Vagina (tissue), 2 donors: ENCODE results near the gene ADK. TPM values are rescaled to one million over a fixed set of nuclear protein-coding genes. Genes with fewer than 3 reads are reported as not detected.
"Not testable (repeated sequence)": the region's sequence is repeated elsewhere in the genome, so short reads cannot be mapped to it uniquely, and the experiment has no call there.

Experiments used
- DNase-seq, 2 donors: peaks; one replicate each; pipeline ENCODE4 v3.0.0-alpha.2; 2017; ENCODE audit errors: extremely low spot score in 2 of 2
- H3K27ac ChIP-seq: fragments of 200-600 bp; sonication (generic); one replicate; pipeline ENCODE4 v1.5.1; 2019
- H3K27me3 ChIP-seq: fragments of 200-600 bp; sonication (generic); one replicate; pipeline ENCODE4 v1.5.1; 2019
- H3K36me3 ChIP-seq, 2 donors: fragments of 200-600 bp; sonication (generic); one replicate each; pipeline ENCODE4 v1.5.1; 2017 to 2019
- H3K4me1 ChIP-seq: fragments of 200-600 bp; sonication (generic); one replicate; pipeline ENCODE4 v1.5.1; 2019
- H3K4me3 ChIP-seq, 2 donors: fragments of 200-600 bp; sonication (generic); 1 replicate in 1 of 2; 2 replicates in 1 of 2; pipeline ENCODE4 v1.5.1; 2016 to 2019
- H3K9me3 ChIP-seq: fragments of 200-600 bp; sonication (generic); one replicate; pipeline ENCODE4 v1.5.1; 2019
- CTCF ChIP-seq, 3 experiments: fragments of 450-650 bp in 2 of 3; fragments of 200-600 bp in 1 of 3; sonication (generic) in 1 of 3; IDR thresholded peaks; one replicate each; pipeline ENCODE4 v1.5.1; 2017 to 2019; ENCODE audit warnings: antibody characterized with exemption in 3 of 3, mild to moderate bottlenecking in 2 of 3, moderate library complexity in 2 of 3
- POLR2A ChIP-seq, 2 donors: fragments of 450-650 bp; IDR thresholded peaks; one replicate each; pipeline ENCODE4 v1.6.1; 2017; ENCODE audit warnings: antibody characterized with exemption in 2 of 2, mild to moderate bottlenecking in 2 of 2, moderate library complexity in 2 of 2
- POLR2AphosphoS5 ChIP-seq, 2 donors: sonication (generic); formaldehyde crosslinking; IDR thresholded peaks; one replicate each; pipeline ENCODE4 v1.9.0; 2017; ENCODE audit warnings: antibody characterized with exemption in 2 of 2, mild to moderate bottlenecking in 2 of 2, low read depth in 1 of 2; ENCODE audit not compliant: insufficient read depth in 1 of 2
- intact Hi-C: fragments of 100-400 bp; cut with DNase I; formaldehyde crosslinking; loops from one replicate; pipeline ENCODE4 v1.15.1; 2023
- total RNA-seq: library from RNA; depleted of rRNA; stranded (reverse); fragments of >200 nt; gene quantifications from one replicate; pipeline ENCODE4 v1.2.3, GENCODE V29; 2016

Gene ADK
- total RNA-seq, 1 donor from 2014 or later: 46.2 TPM

DNA sequence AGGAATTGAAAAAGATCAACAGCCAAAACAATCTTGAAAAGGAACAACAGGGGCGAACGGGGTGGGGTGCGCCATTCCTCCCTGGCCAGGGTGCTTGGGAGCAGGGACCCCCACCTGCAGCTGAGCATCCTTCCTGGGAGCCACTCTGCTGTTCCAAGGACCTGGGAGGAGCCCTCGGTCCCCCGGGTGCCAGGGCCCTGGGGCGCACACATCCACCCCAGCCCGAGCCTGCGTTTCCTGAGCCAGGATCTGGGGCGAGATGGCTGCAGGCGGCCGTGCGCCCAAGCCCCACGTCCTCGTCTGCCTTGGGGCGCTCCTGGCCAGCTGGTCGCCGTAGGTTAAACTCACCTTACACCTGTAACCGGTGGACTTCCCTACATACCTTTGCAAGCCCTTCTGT is 11.0 kb upstream of the ADK start:
- H3K4me1 ChIP-seq: no peaks in the 10 kb centered on the region
- H3K27ac ChIP-seq: no peak overlapping the region
- peaks cover 3 to 30% of the 10 kb centered on the region in 2 donors for H3K36me3 ChIP-seq
- H3K9me3 ChIP-seq: no peaks in the 10 kb centered on the region
- intact Hi-C loops: no loop called here
- no peak for DNase-seq
- H3K4me3 ChIP-seq: no peak overlapping the region
- TF ChIP-seq POLR2A (IDR thresholded peaks at IDR 0.05) (no peak), CTCF (IDR thresholded peaks at IDR 0.05) (no peak)
- H3K27me3 ChIP-seq: no peaks in the 10 kb centered on the region

DNA sequence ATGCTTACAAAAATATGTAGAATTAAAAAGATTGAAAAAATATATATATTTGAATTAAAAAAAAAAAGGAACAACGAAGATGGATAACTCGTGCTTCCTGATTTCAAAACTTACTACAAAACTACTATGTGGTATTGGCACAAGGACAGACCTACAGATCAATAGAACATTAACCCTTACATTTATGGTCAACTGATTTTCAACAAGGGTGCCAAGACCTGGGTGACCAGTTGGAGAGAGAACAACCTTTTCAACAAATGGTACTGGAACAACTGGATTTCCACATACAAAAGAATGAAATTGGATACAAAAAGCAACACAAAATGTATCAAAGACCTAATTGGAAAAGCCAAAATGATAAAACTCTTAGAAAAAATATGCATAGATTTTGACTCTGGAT is 10.5 kb upstream of the ADK start:
- intact Hi-C loops: no loop called here
- no peak overlapping the region for H3K4me3 ChIP-seq
- TF ChIP-seq CTCF (IDR thresholded peaks at IDR 0.05) (no peak), POLR2AphosphoS5 (IDR thresholded peaks at IDR 0.05; ENCODE audit: insufficient read depth in 1 of 2, low read depth in 1 of 2) (no peak), POLR2A (IDR thresholded peaks at IDR 0.05) (no peak)
- H3K36me3 ChIP-seq: peaks cover 3 to 27% of the 10 kb centered on the region in 2 donors
- no peaks in the 10 kb centered on the region for H3K27me3 ChIP-seq
- H3K27ac ChIP-seq: no peak overlapping the region
- DNase-seq: no peak
- peaks cover 5% of the 10 kb centered on the region for H3K4me1 ChIP-seq
- no peaks in the 10 kb centered on the region for H3K9me3 ChIP-seq

DNA sequence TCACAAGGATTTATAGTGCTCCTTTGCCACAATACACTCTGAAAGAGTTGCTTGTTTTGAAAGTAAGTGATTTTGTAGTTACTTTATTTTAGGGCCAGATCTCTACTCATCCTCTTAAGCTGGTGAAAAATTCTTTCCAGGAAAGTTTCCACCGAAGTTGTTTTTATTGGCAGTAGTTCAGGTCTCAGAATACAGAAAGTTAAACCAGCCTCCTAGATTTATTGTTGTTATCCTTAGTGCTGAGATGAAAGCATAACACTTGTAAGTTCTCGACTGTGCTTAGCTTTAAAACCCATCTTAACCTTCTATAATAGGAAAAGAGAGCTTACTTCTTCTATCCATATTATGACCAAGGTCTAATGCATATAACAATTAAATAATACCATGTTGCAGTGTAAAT is 5.9 kb upstream of the ADK start:
- intact Hi-C loops: no loop called here
- Histone ChIP-seq H3K4me1 (peaks cover 36% of the 10 kb centered on the region), H3K27ac (peak overlapping the region; percentile 27), H3K27me3 (no peaks in the 10 kb centered on the region), H3K36me3 (no peaks in the 10 kb centered on the region), H3K9me3 (no peaks in the 10 kb centered on the region), H3K4me3 (no peak overlapping the region)
- TF ChIP-seq POLR2A (IDR thresholded peaks at IDR 0.05): no peak
- TF ChIP-seq POLR2AphosphoS5 (IDR thresholded peaks at IDR 0.05; ENCODE audit: insufficient read depth in 1 of 2, low read depth in 1 of 2): peak in 1 of 2 donors; percentile 49
- DNase-seq: no peak

DNA sequence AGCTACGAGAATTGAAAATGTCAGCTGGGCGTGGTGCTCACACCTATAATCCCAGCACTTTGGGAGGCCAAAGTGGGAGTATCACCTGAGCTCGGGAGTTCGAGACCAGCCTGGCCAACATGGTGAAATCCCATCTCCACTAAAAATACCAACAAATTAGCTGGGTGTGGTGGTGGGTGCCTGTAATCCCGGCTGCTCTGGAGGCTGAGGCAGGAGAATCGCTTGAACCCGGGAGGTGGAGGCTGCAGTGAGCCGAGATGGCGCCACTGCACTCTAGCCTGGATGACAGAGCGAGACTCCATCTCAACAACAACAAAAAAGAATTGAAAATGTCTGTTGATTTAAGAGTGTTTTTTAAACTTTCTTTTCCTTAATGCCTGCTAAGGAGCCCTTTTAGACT is 4.0 kb upstream of the ADK start:
- H3K27me3 ChIP-seq, DNase-seq, H3K4me3 ChIP-seq, H3K9me3 ChIP-seq, H3K27ac ChIP-seq, intact Hi-C loops, H3K36me3 ChIP-seq: not testable (repeated sequence)
- H3K4me1 ChIP-seq: peaks cover 42% of the 10 kb centered on the region

- peak in 1 of 2 donors; percentile 90 for DNase-seq
- H3K4me3 ChIP-seq: peak within 1 kb of the TSS; percentile 68 to 88
- H3K36me3 ChIP-seq: no peaks in the 10 kb centered on the region
- intact Hi-C loops: loop anchor here (1.0 kb wide), 1 partner anchor 25 kb away; no protein-coding TSS in a partner anchor
- H3K27me3 ChIP-seq: no peaks in the 10 kb centered on the region
- peak within 1 kb of the TSS; percentile 82 for H3K27ac ChIP-seq
- no peak for TF ChIP-seq POLR2AphosphoS5 (IDR thresholded peaks at IDR 0.05; ENCODE audit: insufficient read depth in 1 of 2, low read depth in 1 of 2)
- peaks cover 57% of the 10 kb centered on the region for H3K4me1 ChIP-seq
- no peaks in the 10 kb centered on the region for H3K9me3 ChIP-seq
Measured at GRCh38 chr10:74150204-74150989, 624 bp upstream of the ADK start, which contains the start of gene AP3M1. Gene AP3M1 (minus strand): TSS chr10:74150828. CDS start chr10:74138379, 12,449 bp downstream.

GRCh38 chr10:74151879-74152722 is 1.1 kb downstream of the ADK start:
- peak overlapping the region; percentile 82 for H3K27ac ChIP-seq
- no peaks in the 10 kb centered on the region for H3K27me3 ChIP-seq
- intact Hi-C loops: no loop called here
- DNase-seq: no peak
- peaks cover 48% of the 10 kb centered on the region for H3K4me1 ChIP-seq
- peak overlapping the region; percentile 68 to 88 for H3K4me3 ChIP-seq
- no peaks in the 10 kb centered on the region for H3K9me3 ChIP-seq
- H3K36me3 ChIP-seq: no peaks in the 10 kb centered on the region
- TF ChIP-seq CTCF (IDR thresholded peaks at IDR 0.05) (no peak), POLR2A (IDR thresholded peaks at IDR 0.05) (no peak)
